DND-41 (cell line): ENCODE measurements around the gene C13orf46.

ENCODE experiments used
- ATAC-seq: fragments of 200-7000 bp; cut with Tn5 transposase; 3 replicates; pipeline ENCODE4 v1.9.1; 2021; ENCODE audit warnings: low read depth; ENCODE audit not compliant: insufficient read depth
- DNase-seq: peaks from one replicate; pipeline ENCODE4 v3.0.0-alpha.2; 2020
- H2AFZ ChIP-seq: 2 replicates; pipeline ENCODE4 v1.6.0; 2012; ENCODE audit warnings: low read depth, low read length
- H3K27ac ChIP-seq: 2 replicates; pipeline ENCODE4 v1.5.1; 2012; ENCODE audit warnings: low read length, inconsistent platforms
- H3K27me3 ChIP-seq: fragments of 200-600 bp; sonication (generic); 2 replicates; pipeline ENCODE4 v1.6.0; 2012; ENCODE audit warnings: low read length, mild to moderate bottlenecking, inconsistent platforms; ENCODE audit not compliant: insufficient read depth, poor library complexity
- H3K36me3 ChIP-seq: 2 replicates; pipeline ENCODE4 v1.5.1; 2012; ENCODE audit warnings: low read length, inconsistent platforms; ENCODE audit not compliant: insufficient read depth
- H3K4me1 ChIP-seq: 2 replicates; pipeline ENCODE4 v1.5.1; 2012; ENCODE audit warnings: mild to moderate bottlenecking, low read length; ENCODE audit not compliant: insufficient read depth
- H3K4me2 ChIP-seq: 2 replicates; pipeline ENCODE4 v1.6.0; 2012; ENCODE audit warnings: mild to moderate bottlenecking, moderate library complexity, low read length, inconsistent platforms; ENCODE audit not compliant: insufficient read depth
- H3K4me3 ChIP-seq, 2 experiments: fragments of 200-600 bp in 1 of 2; shearing (Covaris generic) in 1 of 2; 2 replicates each; pipeline ENCODE4 v1.5.1; 2012 to 2016; ENCODE audit warnings: inconsistent platforms in 2 of 2, low read length in 2 of 2, mild to moderate bottlenecking in 2 of 2, low read depth in 1 of 2, moderate library complexity in 1 of 2
- H3K79me2 ChIP-seq: 2 replicates; pipeline ENCODE4 v1.6.0; 2012; ENCODE audit warnings: low read length, inconsistent platforms; ENCODE audit not compliant: insufficient read depth
- H3K9ac ChIP-seq: 2 replicates; pipeline ENCODE4 v1.6.0; 2012; ENCODE audit warnings: low read depth, mild to moderate bottlenecking, inconsistent platforms, low read length, moderate library complexity
- H3K9me3 ChIP-seq: 2 replicates; pipeline ENCODE4 v1.5.1; 2012; ENCODE audit warnings: low read length, moderate library complexity, mild to moderate bottlenecking, inconsistent platforms; ENCODE audit not compliant: insufficient read depth, severe bottlenecking
- H4K20me1 ChIP-seq: 2 replicates; pipeline ENCODE4 v1.6.0; 2012; ENCODE audit warnings: low read length; ENCODE audit not compliant: insufficient read depth
- EZH2 ChIP-seq: IDR thresholded peaks from 3 replicates; pipeline ENCODE4 v1.6.1; 2012; ENCODE audit warnings: borderline replicate concordance, low read depth, mild to moderate bottlenecking, moderate library complexity, low read length, inconsistent platforms; ENCODE audit not compliant: severe bottlenecking
- TF ChIP-seq, protein P1 (sequence below): IDR thresholded peaks from 2 replicates; pipeline ENCODE4 v1.5.1; 2012; ENCODE audit warnings: borderline replicate concordance, low read length, moderate library complexity, mild to moderate bottlenecking; ENCODE audit not compliant: poor library complexity, severe bottlenecking; ENCODE audit errors: extremely low read depth

The C13orf46 gene

DNA sequence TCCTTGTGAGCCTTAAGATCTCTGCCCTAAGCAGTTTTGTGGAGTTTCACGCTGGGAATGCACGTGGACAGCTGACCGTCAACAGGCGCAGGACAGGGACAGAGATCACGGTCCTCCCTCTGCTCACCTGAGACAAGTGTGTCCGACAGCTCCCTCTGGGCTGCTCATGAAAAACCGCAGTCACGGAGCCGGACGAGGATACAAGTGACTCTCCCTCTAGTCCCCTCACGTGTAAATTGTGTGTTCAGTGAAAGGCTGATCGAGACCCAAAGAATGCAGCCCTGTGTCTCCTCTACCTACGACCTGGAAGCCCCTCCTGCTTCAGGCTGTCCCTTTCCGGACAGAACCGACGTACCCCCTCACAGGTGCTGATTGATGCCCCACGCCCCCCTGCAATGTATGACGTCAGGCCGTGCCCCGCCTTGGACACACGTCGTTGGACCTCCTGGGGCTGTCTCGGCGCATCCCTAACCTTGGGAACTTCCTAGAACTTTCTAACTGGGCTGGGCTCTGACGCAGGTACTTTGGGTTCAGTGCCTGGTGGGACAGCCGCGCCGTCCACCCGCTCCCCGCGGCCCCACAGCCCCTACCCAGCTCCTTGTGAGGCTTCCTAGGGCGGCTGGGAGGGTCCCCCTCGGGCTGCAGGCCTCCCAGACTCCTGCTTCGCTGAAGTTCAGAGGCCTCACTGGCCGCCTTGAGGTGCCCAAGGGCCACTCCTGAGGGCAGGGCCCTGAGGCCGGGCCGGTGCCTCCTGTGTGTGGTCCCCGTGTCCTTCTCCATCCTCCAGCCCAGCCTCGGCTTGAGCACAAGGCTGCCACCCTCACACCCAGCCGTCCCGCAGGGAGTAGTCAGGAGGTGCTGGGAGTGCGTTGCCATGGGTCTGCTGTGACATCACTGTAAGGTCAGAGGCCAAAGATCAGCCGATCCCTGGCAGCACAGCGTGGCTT is at the start of gene C13orf46:
TSS of gene C13orf46 (minus strand) at position 859 of the 947 bp plus-strand sequence. CDS start at position 780, 79 bp downstream.
- Histone ChIP-seq H3K27me3 (no peaks in the 10 kb centered on the region), H2AFZ (no peak within 1 kb of the TSS), H3K27ac (no peak within 1 kb of the TSS), H3K9me3 (no peaks in the 10 kb centered on the region), H4K20me1 (no peaks in the 10 kb centered on the region; the same call in 1 of the 2 replicates), H3K4me2 (no peak within 1 kb of the TSS), H3K4me3 (no peak within 1 kb of the TSS), H3K9ac (no peak within 1 kb of the TSS), H3K4me1 (no peaks in the 10 kb centered on the region), H3K36me3 (peaks cover 36% of the 10 kb centered on the region), H3K79me2 (no peaks in the 10 kb centered on the region)
- TF ChIP-seq, protein P1, sequence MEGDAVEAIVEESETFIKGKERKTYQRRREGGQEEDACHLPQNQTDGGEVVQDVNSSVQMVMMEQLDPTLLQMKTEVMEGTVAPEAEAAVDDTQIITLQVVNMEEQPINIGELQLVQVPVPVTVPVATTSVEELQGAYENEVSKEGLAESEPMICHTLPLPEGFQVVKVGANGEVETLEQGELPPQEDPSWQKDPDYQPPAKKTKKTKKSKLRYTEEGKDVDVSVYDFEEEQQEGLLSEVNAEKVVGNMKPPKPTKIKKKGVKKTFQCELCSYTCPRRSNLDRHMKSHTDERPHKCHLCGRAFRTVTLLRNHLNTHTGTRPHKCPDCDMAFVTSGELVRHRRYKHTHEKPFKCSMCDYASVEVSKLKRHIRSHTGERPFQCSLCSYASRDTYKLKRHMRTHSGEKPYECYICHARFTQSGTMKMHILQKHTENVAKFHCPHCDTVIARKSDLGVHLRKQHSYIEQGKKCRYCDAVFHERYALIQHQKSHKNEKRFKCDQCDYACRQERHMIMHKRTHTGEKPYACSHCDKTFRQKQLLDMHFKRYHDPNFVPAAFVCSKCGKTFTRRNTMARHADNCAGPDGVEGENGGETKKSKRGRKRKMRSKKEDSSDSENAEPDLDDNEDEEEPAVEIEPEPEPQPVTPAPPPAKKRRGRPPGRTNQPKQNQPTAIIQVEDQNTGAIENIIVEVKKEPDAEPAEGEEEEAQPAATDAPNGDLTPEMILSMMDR: no peak
- no peak for TF ChIP-seq EZH2
- DNase-seq: no peak
- no peak for ATAC-seq

DNA sequence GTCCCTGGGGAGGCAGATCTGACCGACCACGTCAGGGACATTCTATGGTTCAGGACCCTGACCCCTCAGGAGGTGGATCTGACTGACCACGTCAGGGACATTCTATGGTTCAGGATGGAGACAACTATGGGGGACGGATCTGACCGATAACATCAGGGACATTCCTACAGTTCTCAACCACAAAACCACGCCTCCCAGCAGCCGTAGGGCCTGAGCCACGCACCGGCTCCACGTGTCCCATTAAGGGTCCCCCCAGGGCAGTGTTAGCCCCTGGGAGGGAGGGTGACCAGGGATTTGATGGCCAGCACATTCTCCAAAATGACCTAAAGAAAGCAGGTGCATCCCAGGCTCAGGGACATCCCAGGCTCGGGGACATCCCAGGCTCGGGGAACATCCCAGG is 49.0 kb upstream of the C13orf46 start:
- Histone ChIP-seq H3K9me3 (no peaks in the 10 kb centered on the region), H4K20me1 (peaks cover 27% of the 10 kb centered on the region), H3K36me3 (peaks cover 89% of the 10 kb centered on the region), H3K4me1 (no peaks in the 10 kb centered on the region), H3K79me2 (peaks cover 2% of the 10 kb centered on the region; the same call in 1 of the 2 replicates), H3K4me2 (no peak overlapping the region), H2AFZ (no peak overlapping the region), H3K4me3 (no peak overlapping the region), H3K9ac (no peak overlapping the region), H3K27me3 (no peaks in the 10 kb centered on the region), H3K27ac (no peak overlapping the region)
- DNase-seq: no peak
- no peak for ATAC-seq
- TF ChIP-seq, protein P1: no peak
- TF ChIP-seq EZH2: no peak

DNA sequence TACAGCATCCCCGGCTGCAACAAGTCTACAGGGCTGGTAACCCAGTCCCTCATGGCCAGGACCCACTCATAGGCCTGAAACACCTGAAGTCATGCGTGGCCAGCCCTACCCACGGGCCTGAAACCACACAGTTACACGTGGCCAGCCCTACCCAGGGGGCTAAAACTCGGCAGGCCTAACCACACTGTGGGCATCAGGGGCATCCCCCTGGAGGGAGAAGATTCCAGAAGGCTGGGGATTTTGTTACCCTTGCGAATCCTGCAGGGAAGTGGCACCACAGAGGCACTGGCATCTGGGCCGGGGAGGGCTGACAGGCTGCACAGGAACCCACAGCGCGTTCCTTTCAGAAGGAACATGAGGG is 48.4 kb upstream of the C13orf46 start:
- H3K36me3 ChIP-seq: peaks cover 89% of the 10 kb centered on the region

More for the DNA sequence above, 48.4 kb upstream of the C13orf46 start:
- no peaks in the 10 kb centered on the region for H3K27me3 ChIP-seq
- TF ChIP-seq, protein P1: no peak
- TF ChIP-seq EZH2: no peak
- no peak overlapping the region for H3K27ac ChIP-seq
- no peak overlapping the region for H2AFZ ChIP-seq
- peaks cover 24% of the 10 kb centered on the region for H4K20me1 ChIP-seq
- no peaks in the 10 kb centered on the region for H3K79me2 ChIP-seq
- ATAC-seq (no peak), DNase-seq (no peak)
- H3K9me3 ChIP-seq: no peaks in the 10 kb centered on the region
- H3K4me2 ChIP-seq: no peak overlapping the region
- no peaks in the 10 kb centered on the region for H3K4me1 ChIP-seq
- H3K9ac ChIP-seq: no peak overlapping the region
- H3K4me3 ChIP-seq: no peak overlapping the region
